GM12878 (cell line): ENCODE results near the gene SCNN1B. TPM values are rescaled to one million over a fixed set of nuclear protein-coding genes. Genes with fewer than 3 reads are reported as not detected.
A peak's percentile ranks its signal among the peaks of the same experiment; 100 is the strongest.

ENCODE experiments used
- MYB ChIP-seq: fragments of 150-350 bp; IDR thresholded peaks from 2 replicates; pipeline ENCODE4 v1.6.1; 2014; ENCODE audit warnings: mild to moderate bottlenecking, low read depth, low read length, borderline replicate concordance
- RUNX3 ChIP-seq: IDR thresholded peaks from 2 replicates; pipeline ENCODE4 v1.6.1; 2012; ENCODE audit warnings: low read length, inconsistent platforms
- SMC3 ChIP-seq: IDR thresholded peaks from 2 replicates; pipeline ENCODE4 v1.6.1; 2011; ENCODE audit warnings: low read length, improper control_type of control experiment, borderline replicate concordance
- polyA plus RNA-seq, 11 experiments: library from polyadenylated mRNA; depleted of rRNA in 4 of 11; unstranded in 6 of 11; stranded (reverse) in 5 of 11; fragments of >200 nt; fragmentation: Nextera tagmentation in 4 of 11; fragmentation: Illumina TruSeq in 1 of 11; extraction: Ambion mirVana in 4 of 11; extraction: Trizol in 1 of 11; gene quantifications; 1 replicate in 1 of 11; 2 replicates in 10 of 11; pipeline versions ENCODE4 v1.2.1 to v1.2.3, GENCODE V29; 2011 to 2016; ENCODE audit warnings: inconsistent platforms in 2 of 11, missing spikeins in 2 of 11, low read depth in 1 of 11
- total RNA-seq, 4 experiments: library from RNA; depleted of rRNA in 3 of 4; stranded (reverse); fragments of >200 nt in 3 of 4; fragmentation: Illumina TruSeq in 1 of 4; extraction: Trizol in 1 of 4; gene quantifications; 2 replicates each; pipeline versions ENCODE4 v1.2.1 to v1.2.3, GENCODE V29; 2013 to 2021
- TF ChIP-seq, protein P1 (sequence below): IDR thresholded peaks from 2 replicates; pipeline ENCODE4 v1.6.1; 2012; ENCODE audit warnings: low read depth, low read length, improper control_type of control experiment
- TF ChIP-seq, protein P2 (sequence below): fragments of 450-650 bp; IDR thresholded peaks from 2 replicates; pipeline ENCODE4 v1.6.1; 2016; ENCODE audit warnings: mild to moderate bottlenecking
- TF ChIP-seq, protein P3 (sequence below): fragments of 450-650 bp; IDR thresholded peaks from 2 replicates; pipeline ENCODE4 v1.6.1; 2016; ENCODE audit warnings: mild to moderate bottlenecking
- TF ChIP-seq, protein P4 (sequence below): IDR thresholded peaks from 2 replicates; pipeline ENCODE4 v1.6.1; 2011; ENCODE audit warnings: borderline replicate concordance, low read depth, mild to moderate bottlenecking, moderate library complexity, mixed read lengths, low read length; ENCODE audit not compliant: insufficient read depth; ENCODE audit errors: extremely low read length

The SCNN1B gene
- total and polyA plus RNA-seq, 10 of the 15 experiments (the other 5 are each of a cell fraction or from before 2014, with no cell fraction given), result 0.28 to 1.5 (median 0.64) TPM

DNA sequence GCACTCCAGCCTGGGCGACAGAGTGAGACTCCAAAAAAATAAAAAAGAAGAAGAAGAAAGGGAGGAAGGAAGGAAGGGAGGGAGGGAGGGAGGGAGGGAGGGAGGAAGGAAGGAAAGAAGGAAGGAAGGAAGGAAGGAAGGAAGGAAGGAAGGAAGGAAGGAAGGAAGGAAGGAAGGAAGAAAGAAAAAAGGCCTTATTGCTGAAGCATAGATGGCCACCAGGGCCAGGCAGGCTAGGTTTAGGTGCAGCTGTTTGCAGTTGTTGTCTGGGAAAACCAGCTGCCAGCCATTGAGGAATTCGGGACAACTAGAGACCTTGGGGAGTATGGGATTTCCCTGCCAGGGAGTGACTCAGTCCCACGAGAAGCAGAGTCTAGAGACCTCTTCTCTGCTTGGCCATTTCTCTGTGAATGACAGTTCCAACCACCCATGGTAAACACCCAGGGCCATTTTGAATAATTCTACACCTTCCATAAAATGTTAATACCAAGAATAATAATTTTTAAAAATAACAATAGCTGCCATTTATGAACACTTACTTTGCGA, 31.0 kb downstream of the SCNN1B start (continued):
- TF ChIP-seq, protein P1, sequence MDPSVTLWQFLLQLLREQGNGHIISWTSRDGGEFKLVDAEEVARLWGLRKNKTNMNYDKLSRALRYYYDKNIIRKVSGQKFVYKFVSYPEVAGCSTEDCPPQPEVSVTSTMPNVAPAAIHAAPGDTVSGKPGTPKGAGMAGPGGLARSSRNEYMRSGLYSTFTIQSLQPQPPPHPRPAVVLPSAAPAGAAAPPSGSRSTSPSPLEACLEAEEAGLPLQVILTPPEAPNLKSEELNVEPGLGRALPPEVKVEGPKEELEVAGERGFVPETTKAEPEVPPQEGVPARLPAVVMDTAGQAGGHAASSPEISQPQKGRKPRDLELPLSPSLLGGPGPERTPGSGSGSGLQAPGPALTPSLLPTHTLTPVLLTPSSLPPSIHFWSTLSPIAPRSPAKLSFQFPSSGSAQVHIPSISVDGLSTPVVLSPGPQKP, result no peak
- TF ChIP-seq, protein P2, sequence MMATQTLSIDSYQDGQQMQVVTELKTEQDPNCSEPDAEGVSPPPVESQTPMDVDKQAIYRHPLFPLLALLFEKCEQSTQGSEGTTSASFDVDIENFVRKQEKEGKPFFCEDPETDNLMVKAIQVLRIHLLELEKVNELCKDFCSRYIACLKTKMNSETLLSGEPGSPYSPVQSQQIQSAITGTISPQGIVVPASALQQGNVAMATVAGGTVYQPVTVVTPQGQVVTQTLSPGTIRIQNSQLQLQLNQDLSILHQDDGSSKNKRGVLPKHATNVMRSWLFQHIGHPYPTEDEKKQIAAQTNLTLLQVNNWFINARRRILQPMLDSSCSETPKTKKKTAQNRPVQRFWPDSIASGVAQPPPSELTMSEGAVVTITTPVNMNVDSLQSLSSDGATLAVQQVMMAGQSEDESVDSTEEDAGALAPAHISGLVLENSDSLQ, result peak; percentile 39; the same call in 1 of the 2 replicates
- TF ChIP-seq RUNX3 (no peak), MYB (no peak), SMC3 (no peak)
- TF ChIP-seq, protein P3, sequence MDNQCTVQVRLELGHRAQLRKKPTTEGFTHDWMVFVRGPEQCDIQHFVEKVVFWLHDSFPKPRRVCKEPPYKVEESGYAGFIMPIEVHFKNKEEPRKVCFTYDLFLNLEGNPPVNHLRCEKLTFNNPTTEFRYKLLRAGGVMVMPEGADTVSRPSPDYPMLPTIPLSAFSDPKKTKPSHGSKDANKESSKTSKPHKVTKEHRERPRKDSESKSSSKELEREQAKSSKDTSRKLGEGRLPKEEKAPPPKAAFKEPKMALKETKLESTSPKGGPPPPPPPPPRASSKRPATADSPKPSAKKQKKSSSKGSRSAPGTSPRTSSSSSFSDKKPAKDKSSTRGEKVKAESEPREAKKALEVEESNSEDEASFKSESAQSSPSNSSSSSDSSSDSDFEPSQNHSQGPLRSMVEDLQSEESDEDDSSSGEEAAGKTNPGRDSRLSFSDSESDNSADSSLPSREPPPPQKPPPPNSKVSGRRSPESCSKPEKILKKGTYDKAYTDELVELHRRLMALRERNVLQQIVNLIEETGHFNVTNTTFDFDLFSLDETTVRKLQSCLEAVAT, result no peak
- TF ChIP-seq, protein P4, sequence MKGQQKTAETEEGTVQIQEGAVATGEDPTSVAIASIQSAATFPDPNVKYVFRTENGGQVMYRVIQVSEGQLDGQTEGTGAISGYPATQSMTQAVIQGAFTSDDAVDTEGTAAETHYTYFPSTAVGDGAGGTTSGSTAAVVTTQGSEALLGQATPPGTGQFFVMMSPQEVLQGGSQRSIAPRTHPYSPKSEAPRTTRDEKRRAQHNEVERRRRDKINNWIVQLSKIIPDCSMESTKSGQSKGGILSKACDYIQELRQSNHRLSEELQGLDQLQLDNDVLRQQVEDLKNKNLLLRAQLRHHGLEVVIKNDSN, result no peak
